Right ventricle myocardium inferior (tissue), 1 donor: ENCODE results near the gene LAGE3. TPM values are rescaled to one million over a fixed set of nuclear protein-coding genes. Genes with fewer than 3 reads are reported as not detected.
A peak's percentile ranks its signal among the peaks of the same experiment; 100 is the strongest.

Experiments
- ATAC-seq: fragments of 200-7000 bp; cut with Tn5 transposase; one replicate; pipeline ENCODE4 v1.9.1; 2020; ENCODE audit warnings: mild to moderate bottlenecking, moderate library complexity
- DNase-seq: peaks from one replicate; pipeline ENCODE4 v3.0.0; 2021; ENCODE audit errors: missing footprints
- intact Hi-C: fragments of 100-400 bp; cut with DNase I; formaldehyde crosslinking; loops from one replicate; pipeline ENCODE4 v1.11.0; 2022
- total RNA-seq: library from RNA; stranded (reverse); fragmentation: NEBNext Ultra II Directional; extraction: Animal tissue kit (Norgen Biotek cat#: 25700); gene quantifications from one replicate; pipeline ENCODE4 v1.2.1, GENCODE V29; 2021
- donor health status: DM: no; HTN: yes; CAD: no; lungs with severe emphysema.

LAGE3 gene
- total RNA-seq, 1 donor from 2014 or later = 18.5 TPM

DNA sequence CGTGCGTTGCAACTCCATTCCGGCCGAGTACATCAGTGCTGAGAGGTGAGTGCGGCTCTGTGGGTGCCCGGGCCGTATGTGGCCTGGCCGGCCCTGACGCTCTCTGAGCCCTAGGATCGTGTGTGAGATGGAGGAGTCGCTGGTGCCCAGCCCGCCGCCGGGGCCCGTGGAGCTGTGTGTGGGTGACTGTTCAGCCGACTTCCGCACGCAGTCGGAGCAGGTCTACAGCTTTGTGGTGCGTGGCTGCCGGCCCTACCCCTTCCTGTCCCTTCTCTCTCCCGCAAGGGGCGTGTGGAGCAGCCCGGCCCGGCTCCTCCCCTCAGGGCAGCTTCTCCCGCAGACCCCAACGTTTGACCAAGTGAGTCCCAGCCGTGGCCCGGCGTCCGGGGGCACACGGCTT lies 13.0 kb downstream of the LAGE3 start:
- ATAC-seq (no peak), DNase-seq (no peak)
- intact Hi-C loops = no loop called here

DNA sequence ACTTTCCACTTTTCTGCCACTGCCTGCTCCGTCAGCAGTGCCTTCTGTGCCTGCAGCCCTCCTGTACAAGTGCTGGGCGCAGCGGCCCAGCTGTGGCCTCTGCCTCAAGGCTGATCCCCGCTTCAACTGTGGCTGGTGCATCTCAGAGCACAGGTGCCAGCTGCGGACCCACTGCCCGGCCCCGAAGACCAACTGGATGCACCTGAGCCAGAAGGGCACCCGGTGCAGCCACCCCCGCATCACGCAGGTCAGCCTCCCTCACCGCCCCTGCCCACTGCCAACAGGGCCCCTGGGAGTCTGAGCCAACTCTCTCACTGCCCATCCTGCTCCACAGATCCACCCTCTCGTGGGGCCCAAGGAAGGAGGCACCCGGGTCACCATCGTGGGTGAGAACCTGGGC lies 13.5 kb downstream of the LAGE3 start:
- ATAC-seq (no peak), DNase-seq (no peak)
- intact Hi-C loops = no loop called here

DNA sequence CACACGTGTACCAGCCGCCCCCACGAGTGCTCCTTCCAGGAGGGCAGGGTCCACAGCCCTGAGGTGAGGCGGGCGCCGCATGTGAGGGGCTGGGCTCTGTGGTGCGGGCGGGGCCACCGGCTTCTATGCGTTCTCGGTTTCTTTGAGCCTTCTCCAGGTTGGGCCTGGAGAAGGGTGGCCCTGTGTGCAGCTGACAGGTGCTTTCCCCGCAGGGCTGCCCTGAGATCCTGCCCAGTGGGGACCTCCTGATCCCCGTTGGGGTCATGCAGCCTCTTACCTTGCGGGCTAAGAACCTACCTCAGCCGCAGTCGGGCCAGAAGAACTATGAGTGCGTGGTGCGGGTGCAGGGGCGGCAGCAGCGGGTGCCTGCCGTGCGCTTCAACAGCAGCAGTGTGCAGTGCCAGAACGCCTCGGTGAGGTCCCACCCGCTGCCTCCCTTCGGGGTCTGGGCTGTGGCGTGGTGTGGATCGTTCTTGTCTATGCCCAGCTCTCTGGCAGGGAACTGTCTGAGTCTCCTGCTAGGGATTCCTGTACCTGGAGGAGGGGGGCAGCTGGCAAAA lies 14.2 kb downstream of the LAGE3 start:
- ATAC-seq (no peak), DNase-seq (no peak)

DNA sequence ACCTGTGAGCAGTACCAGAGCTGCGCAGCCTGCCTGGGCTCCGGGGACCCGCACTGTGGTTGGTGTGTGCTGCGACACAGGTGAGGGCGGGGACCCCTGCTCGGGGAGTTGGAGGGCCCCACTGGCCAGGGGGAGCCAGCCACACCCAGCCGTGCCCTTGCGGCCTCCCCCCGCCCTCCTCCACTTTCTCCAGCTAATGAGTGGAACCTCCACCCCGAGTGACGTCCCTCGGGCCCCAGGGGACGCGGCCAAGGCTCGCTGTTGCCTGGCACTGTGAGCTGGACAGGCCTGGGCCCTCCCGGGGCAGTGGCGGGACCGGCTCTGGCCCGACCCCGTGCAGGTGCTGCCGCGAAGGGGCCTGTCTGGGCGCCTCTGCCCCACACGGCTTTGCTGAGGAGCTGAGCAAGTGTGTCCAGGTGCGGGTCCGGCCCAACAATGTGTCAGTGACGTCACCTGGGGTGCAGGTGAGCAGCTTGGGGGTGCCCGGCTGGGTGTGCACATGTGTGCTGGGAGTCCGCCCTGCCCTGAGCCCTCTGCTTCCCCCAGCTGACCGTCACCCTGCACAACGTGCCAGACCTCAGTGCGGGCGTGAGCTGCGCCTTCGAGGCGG lies 15.4 kb downstream of the LAGE3 start:
- ATAC-seq (no peak), DNase-seq (no peak)
- intact Hi-C loops = no loop called here

More for the DNA sequence above, 14.2 kb downstream of the LAGE3 start:
- intact Hi-C loops = no loop called here

DNA sequence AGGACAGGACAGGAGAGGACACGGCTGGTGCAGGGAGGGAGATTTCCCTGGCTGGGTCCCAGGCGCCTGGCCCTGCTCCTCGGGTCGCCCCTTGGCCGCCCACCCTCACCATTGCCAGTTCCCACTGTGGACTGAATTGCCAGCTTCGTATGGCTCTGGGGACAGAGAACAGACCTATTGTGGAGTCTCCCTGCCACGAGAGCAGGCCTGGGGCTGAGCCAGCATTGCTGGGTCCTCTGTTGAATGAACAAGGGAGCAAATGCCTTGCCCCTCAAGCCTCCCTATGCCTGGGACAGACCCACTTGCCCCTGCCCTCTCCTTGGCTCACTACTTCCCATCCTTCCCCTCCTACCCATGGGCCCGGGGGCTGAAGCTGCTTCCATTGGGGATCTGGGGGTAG lies 16.7 kb downstream of the LAGE3 start:
- intact Hi-C loops = no loop called here
- ATAC-seq = no peak

DNA sequence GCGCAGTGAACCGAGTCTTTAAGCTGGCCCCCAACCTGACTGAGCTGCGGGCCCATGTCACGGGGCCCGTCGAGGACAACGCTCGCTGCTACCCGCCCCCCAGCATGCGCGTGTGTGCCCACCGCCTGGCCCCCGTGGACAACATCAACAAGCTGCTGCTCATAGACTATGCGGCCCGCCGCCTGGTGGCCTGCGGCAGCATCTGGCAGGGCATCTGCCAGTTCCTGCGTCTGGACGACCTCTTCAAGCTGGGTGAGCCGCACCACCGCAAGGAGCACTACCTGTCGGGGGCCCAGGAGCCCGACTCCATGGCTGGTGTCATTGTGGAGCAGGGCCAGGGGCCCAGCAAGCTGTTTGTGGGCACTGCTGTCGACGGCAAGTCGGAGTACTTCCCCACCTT lies 18.8 kb downstream of the LAGE3 start:
- intact Hi-C loops = no loop called here
- ATAC-seq (no peak), DNase-seq (no peak)

More for the DNA sequence above, 16.7 kb downstream of the LAGE3 start:
- no peak for DNase-seq

DNA sequence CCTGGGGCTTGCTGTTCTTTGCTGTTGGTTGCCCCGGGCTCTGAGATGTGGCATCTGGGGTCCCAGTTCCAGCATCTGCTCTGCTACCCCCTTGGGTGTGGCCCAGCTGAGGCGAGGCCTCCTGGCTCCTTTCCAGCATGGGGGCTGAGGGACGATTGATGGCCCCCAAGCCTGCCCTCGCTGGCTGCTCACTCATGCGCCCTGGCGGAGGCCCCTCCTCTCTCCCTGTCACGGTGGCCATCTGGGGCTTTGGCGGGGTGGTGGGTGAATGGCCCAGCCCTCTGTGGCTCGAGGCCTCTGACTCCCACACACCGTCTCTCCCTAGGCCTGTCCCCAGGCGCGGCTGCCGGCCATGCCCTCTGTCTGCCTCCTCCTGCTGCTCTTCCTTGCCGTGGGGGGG lies 19.2 kb downstream of the LAGE3 start:
- ATAC-seq (no peak), DNase-seq (no peak)
- intact Hi-C loops = loop anchor here (2.0 kb wide), 1 partner anchor 19 kb away; the partner anchor contains the start of gene LAGE3

DNA sequence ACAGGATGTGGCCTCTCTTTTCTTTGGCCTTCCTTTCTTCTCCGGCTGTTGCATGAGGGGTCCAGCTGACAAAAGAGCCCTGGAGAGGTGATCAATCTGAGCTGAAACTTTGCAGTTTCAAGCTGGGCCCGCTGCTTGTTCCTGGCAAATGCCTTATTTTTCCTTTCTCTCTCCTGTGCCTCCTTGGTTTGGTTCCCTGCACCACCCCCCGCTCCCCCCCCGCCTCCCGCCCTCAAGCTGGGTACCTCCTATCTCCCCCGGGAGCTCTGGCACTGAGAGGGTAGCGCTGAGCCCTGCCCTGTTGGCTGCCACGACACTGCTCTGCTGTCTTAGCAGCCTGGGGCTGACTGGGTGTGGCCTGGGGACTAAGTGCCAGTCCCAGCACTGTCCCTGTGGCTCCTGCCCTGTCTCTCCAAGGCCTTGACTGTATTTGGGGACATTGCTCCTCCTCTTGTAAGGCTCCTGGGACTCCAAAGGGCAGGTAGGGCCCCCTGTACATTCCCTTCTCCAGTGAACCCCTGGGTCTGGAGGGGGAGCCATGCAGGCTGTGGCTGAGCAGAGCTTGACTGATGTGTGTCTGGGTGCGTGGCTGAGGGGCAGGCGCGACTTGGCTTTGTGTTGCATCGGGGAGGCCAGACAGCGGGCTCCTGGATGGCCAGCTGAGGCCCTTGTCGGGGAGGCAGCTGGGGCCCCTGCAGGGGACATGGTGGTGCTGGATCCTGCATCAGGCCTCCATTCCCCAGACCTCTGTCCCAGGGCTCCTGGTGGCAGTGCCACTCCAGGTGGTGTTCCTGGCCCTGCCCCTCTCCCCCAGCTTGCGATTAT lies 19.9 kb downstream of the LAGE3 start:
- no peak for DNase-seq
- ATAC-seq = peak; percentile 84
- intact Hi-C loops = loop anchor here (2.0 kb wide), 1 partner anchor 20 kb away; the partner anchor contains the start of gene LAGE3

DNA sequence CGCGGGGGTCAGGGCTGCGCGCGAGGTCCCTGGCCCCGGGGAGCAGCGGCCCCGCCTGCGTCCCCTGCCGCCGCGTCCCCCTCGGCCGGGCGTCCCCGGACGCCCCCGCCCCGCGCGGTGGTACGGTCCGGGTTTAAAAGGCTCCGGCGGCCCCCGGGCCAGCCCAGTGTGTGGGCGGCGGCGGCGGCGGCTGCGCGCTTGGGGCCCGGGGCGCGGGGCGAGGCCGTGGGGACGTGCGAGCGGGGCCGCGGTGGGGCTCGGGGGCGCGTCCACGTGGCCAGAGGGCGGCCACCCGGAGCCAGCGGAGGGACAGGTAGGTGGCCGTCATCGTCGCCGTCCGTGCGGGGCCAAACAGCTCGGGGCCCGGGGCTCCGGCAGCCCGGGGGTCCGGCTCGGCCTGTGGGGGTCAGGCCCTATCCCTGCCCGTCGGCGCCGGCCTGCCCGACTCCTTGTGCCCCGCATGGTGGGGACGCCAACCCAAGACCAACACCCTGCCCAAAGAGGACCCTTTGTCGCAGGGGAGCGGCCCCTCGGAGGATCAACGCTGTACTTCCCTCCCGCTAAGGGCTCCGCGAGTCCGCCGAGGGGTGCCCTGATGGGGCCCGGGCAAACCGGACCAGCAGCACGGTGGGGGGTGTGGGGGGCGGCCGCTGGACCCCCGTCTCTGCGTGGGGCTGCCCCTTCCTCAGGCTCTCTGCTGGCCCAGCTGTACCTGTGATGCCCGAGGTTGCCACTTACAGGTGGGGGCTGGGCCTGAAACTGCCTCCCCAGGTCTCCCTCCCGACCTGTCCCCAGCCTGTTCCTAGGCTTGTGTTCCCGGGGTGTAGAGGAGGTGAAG lies 20.7 kb downstream of the LAGE3 start, which contains the start of gene PLXNA3:
Gene PLXNA3, plus strand, starts transcription at position 166 of the 838 bp plus-strand sequence. CDS start 1,903 bp downstream, outside the sequence.
- ATAC-seq (peak; percentile 70), DNase-seq (peak; percentile 70)
- intact Hi-C loops = loop anchor here (2.0 kb wide), 1 partner anchor 20 kb away; the partner anchor contains the start of gene LAGE3

DNA sequence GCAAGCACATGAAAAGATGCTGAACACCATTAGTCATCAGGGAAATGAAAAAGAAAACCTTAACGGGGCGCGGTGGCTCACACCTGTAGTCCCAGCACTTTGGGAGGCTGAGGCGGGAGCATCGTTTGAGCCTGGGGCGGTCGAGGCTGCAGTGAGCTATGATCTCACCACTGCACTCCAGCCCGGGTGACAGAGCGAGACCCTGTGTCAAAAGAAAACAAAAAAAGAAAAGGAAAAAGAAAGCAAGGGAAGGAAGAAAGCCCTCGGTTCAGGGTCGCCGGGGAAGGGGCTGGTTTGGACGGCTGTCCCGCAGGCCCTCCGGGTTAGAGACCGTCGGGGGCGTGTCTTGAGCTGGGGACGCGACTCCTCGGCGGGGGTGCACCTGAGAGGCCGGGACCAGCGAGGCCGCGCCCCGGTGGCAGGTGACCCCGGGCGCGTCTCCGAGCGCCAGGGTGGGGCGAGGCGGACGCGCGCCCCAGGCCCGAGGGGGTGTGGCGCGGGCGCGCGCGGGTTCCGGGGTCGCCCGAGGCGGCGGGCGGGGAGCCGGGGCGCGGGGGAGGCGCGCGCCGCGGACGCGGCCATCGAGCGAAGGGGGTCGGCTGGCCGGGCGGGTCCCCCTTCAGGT lies 21.5 kb downstream of the LAGE3 start:
- DNase-seq (no peak), ATAC-seq (peak; percentile 57)
- intact Hi-C loops = loop anchor here (2.0 kb wide), 1 partner anchor 21 kb away; the partner anchor contains the start of gene LAGE3

DNA sequence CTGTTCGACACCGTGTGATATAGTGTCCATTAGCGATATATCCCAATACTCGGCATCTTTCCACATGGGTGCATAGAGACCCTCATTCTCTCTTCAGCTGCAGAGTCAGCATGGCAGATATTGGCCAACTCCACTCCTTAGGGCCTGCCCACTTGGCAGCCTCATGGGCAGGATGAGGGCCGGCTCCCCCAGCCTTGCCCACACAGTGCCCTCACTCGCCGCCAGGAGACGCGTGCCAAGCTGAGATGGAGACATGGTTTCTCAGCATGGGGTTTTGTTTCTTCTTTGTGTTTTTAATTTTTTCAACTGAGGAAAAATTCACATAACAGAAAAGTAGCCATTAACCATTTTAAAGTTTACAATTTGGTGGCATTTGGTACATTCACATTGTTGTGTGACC lies 26.3 kb downstream of the LAGE3 start:
- intact Hi-C loops = no loop called here
- ATAC-seq = no peak
- DNase-seq = no peak

DNA sequence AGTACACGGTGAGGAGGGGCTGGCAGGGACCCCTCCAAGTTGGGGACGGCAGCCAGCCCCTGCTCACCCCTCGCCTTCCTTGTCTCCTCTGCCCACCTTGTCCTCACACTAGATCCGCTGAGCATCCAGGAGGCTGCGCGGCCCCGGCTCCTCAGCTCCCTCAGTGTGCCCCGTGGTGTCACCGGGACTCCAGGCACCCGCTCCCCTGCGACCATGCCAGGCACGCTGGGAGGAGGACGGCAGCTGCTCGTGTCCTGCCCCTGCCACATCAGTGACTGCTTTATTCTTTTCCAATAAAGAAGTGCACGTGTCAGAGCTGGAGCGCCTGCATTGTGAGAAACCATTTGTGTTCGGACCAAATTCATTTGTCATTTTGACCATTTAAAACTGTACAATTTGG lies 28.8 kb downstream of the LAGE3 start:
- intact Hi-C loops = no loop called here
- no peak for DNase-seq
- ATAC-seq = no peak

DNA sequence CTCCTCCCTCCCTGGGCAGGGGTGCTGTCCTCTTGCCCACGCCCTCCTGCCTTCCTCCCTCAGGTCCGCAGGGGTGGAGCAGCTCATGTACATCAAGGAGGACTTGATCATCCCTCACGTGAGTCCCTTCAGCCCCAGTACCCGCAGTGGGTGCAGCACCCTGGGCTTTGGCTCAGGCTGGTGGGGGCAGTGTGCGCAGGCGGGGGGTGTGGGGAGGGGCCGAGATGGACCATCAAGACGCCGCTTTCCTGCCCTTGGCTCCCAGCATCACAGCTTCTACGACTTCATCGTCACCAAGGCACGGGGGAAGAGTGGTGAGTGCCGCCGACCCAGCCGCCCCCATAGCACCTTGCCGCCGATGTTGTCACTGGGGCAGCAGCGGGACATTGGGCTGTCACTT lies 29.5 kb downstream of the LAGE3 start:
- no peak for DNase-seq
- ATAC-seq = no peak
- intact Hi-C loops = no loop called here

DNA sequence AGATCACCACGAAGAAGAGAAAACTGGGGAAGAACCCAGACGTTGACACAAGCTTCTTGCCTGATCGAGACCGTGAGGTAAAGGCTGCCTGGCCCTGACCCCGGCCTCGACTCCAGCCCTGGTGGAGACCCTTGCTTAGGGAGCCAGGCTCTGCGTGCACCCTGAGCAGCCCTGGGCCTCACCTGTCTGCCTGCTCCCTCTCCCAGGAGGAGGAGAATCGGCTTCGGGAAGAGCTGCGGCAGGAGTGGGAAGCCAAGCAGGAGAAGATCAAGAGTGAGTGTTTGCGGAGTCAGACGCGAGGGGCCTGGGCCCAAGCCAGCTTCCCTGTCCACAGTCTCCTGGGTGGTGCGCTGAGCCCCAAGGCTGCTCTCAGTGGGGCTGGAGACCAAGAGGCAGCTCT lies 30.6 kb downstream of the LAGE3 start:
- no peak for DNase-seq
- ATAC-seq = no peak
- intact Hi-C loops = no loop called here

DNA sequence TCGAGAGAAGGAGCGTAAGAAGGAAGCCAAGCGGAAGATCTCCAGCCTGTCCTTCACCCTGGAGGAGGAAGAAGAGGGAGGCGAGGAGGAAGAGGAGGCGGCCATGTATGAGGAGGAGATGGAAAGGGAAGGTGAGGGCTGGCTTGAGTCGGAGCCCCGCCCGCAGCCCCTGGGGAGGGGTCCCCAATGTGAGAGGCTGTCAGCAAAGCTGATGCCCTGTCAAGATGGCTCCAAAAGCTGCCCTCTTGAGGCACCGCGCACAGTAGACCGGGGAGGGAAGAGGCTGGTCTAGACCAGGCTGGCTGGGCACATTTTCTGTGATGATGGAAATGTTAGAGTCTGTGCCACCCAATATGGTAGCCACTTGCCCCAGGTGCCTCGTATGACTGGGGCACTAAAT lies 32.7 kb downstream of the LAGE3 start:
- DNase-seq (no peak), ATAC-seq (no peak)
- intact Hi-C loops = no loop called here

DNA sequence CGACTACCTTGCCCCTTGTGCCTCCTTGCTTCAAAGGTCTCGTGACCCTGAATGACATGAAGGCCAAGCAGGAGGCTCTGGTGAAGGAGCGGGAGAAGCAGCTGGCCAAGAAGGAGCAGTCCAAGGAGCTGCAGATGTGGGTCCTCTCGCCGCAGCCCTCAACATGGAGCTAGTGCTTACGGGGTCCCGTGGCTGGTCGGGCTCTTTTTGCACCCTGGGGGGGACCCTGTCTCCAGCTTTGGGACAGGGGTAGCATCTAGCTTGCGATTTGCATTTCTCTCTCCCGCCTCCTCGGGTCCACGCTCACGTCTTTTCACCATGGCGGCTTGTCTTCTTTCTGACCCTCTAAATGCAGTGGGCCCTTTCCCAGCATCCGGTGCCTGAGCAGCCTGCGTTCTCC lies 33.3 kb downstream of the LAGE3 start:
- intact Hi-C loops = no loop called here
- ATAC-seq (no peak), DNase-seq (no peak)

DNA sequence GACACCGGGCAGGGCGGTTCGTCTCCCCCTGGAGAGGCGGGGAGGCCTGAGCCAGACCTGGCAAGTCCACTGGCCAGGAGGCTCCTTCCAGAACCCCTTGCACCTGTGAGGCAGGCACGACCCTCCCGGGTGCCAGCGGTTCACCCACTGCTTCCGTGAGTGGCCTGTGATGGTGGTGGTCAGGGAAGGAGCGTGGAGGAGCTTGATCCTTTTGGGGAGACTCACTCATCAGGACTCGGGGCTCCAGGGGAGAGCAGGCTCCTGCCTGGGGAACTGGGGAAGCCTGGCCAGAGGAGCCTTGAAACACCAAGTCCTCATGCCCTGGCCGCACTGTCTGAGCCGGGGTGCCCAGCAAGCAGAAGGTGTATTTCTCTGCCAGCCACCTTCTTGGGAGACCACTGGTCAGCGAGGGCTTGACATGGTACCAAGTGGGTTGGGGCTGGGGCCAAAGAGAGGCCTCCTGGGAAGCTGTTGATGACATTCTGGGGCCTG lies 34.3 kb downstream of the LAGE3 start:
- intact Hi-C loops = loop anchor here (5.0 kb wide), 1 partner anchor 32 kb away; the partner anchor contains the start of gene LAGE3
- ATAC-seq (no peak), DNase-seq (no peak)
